ENCODE results near the gene FOXD4L6. TPM values are rescaled to one million over a fixed set of nuclear protein-coding genes. Genes with fewer than 3 reads are reported as not detected.
"Not testable (repeated sequence)": the region's sequence is repeated elsewhere in the genome, so short reads cannot be mapped to it uniquely, and the experiment has no call there.

The FOXD4L6 gene
- not detected for total RNA-seq

DNA sequence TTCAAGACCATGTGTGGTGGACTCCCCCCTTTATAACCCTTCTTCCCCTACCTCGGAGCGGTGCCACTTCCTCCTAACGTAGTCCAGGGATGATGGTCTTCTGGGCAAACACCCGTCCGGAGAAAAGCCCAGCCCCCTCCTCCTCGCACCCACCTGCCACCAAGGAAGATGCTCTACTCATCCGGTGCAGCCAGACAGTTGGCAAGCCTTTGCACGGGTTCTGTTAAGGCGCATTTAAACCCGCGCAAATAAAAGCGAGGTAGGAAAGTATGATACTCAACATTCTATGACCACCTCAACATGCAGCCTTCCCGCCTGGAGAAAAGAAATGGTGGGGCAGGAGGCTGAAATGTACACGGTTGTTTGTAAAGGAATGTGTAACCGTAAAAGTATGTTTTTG lies at the start of gene FOXD4L6:
FOXD4L6 (minus strand) TSS at position 101 of the 400 bp plus-strand sequence. CDS start 298 bp downstream, outside the sequence.
- H3K4me1 ChIP-seq; H3K36me3 ChIP-seq; H3K9me3 ChIP-seq; H3K4me3 ChIP-seq; intact Hi-C loops (cut with DNase I); H3K27me3 ChIP-seq; DNase-seq (ENCODE audit: extremely low spot score in 2 of 2); H3K27ac ChIP-seq: not testable (repeated sequence)

DNA sequence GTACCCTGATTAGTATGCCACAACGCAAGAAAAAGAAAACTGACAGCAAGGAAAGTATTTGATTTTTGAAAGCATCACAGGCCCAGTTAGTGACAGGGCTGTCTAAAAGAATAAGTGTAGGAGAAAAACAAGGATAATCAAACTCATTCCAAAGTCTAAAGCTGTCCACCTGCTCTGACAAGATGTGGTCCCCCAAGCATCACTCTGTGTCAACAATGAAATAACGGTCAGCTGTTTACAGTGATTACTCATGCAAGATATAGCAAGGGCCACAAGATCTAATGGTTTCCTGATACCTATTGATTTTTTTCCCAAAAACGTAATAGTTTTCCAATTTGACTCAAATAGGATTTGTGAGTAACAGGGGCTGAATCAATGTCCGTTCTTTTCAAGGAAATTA lies 46.5 kb upstream of the FOXD4L6 start:
- H3K9me3 ChIP-seq; DNase-seq (ENCODE audit: extremely low spot score in 2 of 2); intact Hi-C loops (cut with DNase I); H3K4me1 ChIP-seq; H3K4me3 ChIP-seq; H3K27me3 ChIP-seq; H3K27ac ChIP-seq; H3K36me3 ChIP-seq: not testable (repeated sequence)

DNA sequence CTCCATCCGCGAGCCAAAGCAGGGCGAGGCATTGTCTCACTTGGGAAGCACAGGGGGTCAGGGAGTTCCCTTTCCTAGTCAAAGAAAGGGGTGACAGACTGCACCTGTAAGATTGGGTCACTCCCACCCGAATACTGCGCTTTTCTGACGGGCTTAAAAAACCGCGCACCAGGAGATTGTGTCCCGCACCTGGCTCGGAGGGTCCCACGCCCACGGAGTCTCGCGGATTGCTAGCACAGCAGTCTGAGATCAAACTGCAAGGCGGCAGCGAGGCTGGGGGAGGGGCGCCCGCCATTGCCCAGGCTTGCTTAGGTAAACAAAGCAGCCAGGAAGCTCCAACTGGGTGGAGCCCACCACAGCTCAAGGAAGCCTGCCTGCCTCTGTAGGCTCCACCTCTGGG lies 21.6 kb upstream of the FOXD4L6 start:
- H3K4me3 ChIP-seq; H3K4me1 ChIP-seq; H3K27me3 ChIP-seq; intact Hi-C loops (cut with DNase I); H3K9me3 ChIP-seq; DNase-seq (ENCODE audit: extremely low spot score in 2 of 2); H3K36me3 ChIP-seq; H3K27ac ChIP-seq: not testable (repeated sequence)

DNA sequence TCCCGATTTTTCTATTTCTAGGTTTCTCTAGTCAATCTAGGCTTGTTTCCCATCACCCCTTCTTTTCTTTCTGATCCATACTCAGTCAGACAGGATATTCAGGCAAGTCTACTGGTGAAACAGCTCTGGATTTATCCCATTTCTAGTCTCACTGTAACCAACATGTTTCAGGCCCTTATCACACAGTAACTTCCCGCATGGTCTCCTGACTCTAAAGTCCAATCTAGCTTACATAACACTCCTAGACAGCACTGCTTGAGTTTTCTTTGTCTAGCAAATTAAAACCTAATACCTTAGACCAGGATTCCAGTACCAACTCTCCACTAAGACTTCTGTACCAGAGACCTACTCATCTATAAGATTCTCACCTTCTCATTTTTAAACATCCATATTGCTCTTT lies 13.4 kb upstream of the FOXD4L6 start:
- H3K4me3 ChIP-seq; H3K27ac ChIP-seq; H3K36me3 ChIP-seq; H3K9me3 ChIP-seq; DNase-seq (ENCODE audit: extremely low spot score in 2 of 2); H3K4me1 ChIP-seq; H3K27me3 ChIP-seq; intact Hi-C loops (cut with DNase I): not testable (repeated sequence)

GRCh38 chr9:41126746-41127446 lies 1.6 kb downstream of the FOXD4L6 start:
- H3K27me3 ChIP-seq; DNase-seq (ENCODE audit: extremely low spot score in 2 of 2); H3K36me3 ChIP-seq; intact Hi-C loops (cut with DNase I); H3K27ac ChIP-seq; H3K9me3 ChIP-seq; H3K4me1 ChIP-seq; H3K4me3 ChIP-seq: not testable (repeated sequence)

GRCh38 chr9:41125936-41126335 lies 2.5 kb downstream of the FOXD4L6 start:
- H3K4me3 ChIP-seq; H3K4me1 ChIP-seq; intact Hi-C loops (cut with DNase I); DNase-seq (ENCODE audit: extremely low spot score in 2 of 2); H3K27ac ChIP-seq; H3K27me3 ChIP-seq; H3K36me3 ChIP-seq; H3K9me3 ChIP-seq: not testable (repeated sequence)

- H3K36me3 ChIP-seq; DNase-seq (ENCODE audit: extremely low spot score in 2 of 2); H3K27ac ChIP-seq; H3K4me3 ChIP-seq; H3K4me1 ChIP-seq; H3K27me3 ChIP-seq; intact Hi-C loops (cut with DNase I); H3K9me3 ChIP-seq: not testable (repeated sequence)
These were observed 3.3 kb downstream of the FOXD4L6 start for GRCh38 chr9:41125109-41125658.

- H3K9me3 ChIP-seq; H3K4me3 ChIP-seq; H3K27ac ChIP-seq; H3K27me3 ChIP-seq; H3K4me1 ChIP-seq; intact Hi-C loops (cut with DNase I); DNase-seq (ENCODE audit: extremely low spot score in 2 of 2); H3K36me3 ChIP-seq: not testable (repeated sequence)
These were observed 4.0 kb downstream of the FOXD4L6 start for GRCh38 chr9:41124250-41125108.

DNA sequence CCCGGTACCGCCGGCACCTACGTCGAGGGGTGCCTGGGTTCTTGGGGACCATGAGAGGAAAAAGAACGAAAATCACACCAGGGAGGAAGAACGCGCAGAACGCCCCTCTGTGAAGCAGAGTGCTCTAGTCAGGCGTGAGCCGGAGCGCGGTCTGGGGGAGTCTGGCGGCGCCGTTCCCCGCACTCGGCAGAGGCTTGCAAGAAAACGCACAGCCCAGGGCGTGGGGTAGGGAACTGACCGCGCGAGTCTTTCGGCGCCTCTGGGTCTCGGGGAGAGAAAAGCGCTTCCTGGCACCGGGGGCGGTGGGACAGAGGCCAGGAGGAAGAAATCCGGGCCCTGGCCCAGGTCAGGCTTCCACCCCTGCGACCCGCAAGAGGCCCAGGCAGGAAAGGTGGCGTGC lies 4.7 kb downstream of the FOXD4L6 start:
- H3K4me3 ChIP-seq; H3K27ac ChIP-seq; H3K9me3 ChIP-seq; DNase-seq (ENCODE audit: extremely low spot score in 2 of 2); H3K36me3 ChIP-seq; intact Hi-C loops (cut with DNase I); H3K27me3 ChIP-seq; H3K4me1 ChIP-seq: not testable (repeated sequence)

DNA sequence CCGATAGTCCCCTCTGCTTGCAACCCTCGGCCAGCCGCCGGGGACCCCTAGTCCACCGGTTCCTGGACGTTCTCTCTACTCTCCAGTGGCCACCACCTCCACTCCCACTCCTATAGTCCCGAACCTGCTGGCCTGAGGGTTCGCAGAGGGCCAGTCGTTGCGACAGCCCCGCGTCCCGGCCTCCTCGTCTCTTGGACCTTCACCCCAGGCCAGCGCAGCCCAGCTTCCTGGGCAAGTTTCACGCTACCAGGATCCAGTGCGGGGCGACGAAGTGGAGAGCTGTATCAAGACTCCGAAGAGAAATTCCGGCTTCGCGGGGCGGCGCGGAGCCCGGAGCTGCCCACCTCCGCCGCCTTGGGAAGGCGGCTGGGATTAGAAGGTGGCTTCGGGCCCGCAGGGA lies 5.1 kb downstream of the FOXD4L6 start:
- DNase-seq (ENCODE audit: extremely low spot score in 2 of 2); H3K4me1 ChIP-seq; H3K27ac ChIP-seq; H3K36me3 ChIP-seq; H3K9me3 ChIP-seq; H3K4me3 ChIP-seq; H3K27me3 ChIP-seq; intact Hi-C loops (cut with DNase I): not testable (repeated sequence)

DNA sequence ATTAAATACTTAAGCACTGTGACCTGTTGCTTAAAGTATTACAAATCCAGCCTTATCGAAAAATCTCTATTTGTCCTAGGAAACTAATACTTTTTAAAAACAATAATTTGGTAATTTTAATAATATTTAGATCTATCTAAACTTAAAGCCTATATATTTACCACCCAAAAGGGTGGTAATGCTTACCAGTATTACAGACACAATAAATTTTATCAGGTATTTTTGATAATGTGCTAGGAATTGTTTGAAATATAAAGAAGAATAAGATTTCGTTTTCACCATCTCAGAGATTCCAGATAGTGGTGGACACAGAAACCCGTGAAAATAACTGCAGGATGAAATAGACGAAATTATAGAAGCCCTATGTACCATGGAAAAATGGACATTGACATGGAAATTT lies 7.8 kb downstream of the FOXD4L6 start:
- H3K4me1 ChIP-seq; H3K36me3 ChIP-seq; H3K27me3 ChIP-seq; H3K9me3 ChIP-seq; H3K4me3 ChIP-seq; H3K27ac ChIP-seq; intact Hi-C loops (cut with DNase I); DNase-seq (ENCODE audit: extremely low spot score in 2 of 2): not testable (repeated sequence)

- H3K9me3 ChIP-seq; H3K36me3 ChIP-seq; DNase-seq (ENCODE audit: extremely low spot score in 2 of 2); intact Hi-C loops (cut with DNase I); H3K27me3 ChIP-seq; H3K27ac ChIP-seq; H3K4me1 ChIP-seq; H3K4me3 ChIP-seq: not testable (repeated sequence)
These were observed 8.8 kb downstream of the FOXD4L6 start for GRCh38 chr9:41119719-41120118.

DNA sequence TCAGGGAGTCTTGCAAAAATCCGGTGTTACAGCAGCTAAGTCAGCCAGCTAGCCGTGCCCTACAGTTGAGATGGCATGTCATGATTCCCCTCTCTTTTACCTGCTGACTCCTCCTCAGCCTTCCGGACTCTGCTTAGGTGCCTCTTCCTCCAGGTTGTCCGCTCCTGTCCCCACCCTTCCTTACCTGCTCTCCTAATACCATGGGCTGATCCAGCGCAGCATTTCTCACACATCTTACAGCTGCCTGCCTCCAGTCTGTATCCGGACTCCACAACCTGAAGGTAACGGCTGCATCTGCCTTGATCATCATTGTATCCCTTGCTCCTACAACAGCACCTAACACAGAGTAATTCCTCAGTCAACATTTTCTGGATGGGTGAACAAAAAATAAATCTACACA lies 9.2 kb downstream of the FOXD4L6 start:
- H3K4me1 ChIP-seq; H3K4me3 ChIP-seq; intact Hi-C loops (cut with DNase I); DNase-seq (ENCODE audit: extremely low spot score in 2 of 2); H3K36me3 ChIP-seq; H3K27ac ChIP-seq; H3K9me3 ChIP-seq; H3K27me3 ChIP-seq: not testable (repeated sequence)

DNA sequence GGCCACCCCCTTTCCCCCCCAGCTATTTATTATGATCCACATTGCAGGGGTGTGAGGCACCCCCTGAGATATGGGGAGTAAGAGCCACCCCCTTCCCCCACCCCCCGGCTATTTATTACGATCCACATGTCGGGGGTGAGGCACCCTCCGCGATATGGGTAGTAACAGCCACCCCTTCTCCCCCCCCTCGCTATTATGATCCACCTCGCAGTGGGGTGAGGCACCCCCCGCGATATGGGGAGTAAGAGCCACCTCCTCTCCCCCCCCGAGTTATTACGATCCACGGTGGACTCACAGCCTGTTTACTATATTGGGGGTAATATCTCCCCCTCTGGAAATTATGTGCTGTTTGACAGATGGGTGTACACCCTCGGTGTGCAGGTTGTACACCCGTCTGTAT lies 15.1 kb downstream of the FOXD4L6 start:
- intact Hi-C loops (cut with DNase I); H3K4me3 ChIP-seq: not testable (repeated sequence)

More for the DNA sequence above, 15.1 kb downstream of the FOXD4L6 start:
- not testable (repeated sequence) for DNase-seq (ENCODE audit: extremely low spot score in 2 of 2); H3K27ac ChIP-seq; H3K4me1 ChIP-seq; H3K9me3 ChIP-seq; H3K36me3 ChIP-seq; H3K27me3 ChIP-seq
